ENCODE measurements around the gene GSDME.

DNA sequence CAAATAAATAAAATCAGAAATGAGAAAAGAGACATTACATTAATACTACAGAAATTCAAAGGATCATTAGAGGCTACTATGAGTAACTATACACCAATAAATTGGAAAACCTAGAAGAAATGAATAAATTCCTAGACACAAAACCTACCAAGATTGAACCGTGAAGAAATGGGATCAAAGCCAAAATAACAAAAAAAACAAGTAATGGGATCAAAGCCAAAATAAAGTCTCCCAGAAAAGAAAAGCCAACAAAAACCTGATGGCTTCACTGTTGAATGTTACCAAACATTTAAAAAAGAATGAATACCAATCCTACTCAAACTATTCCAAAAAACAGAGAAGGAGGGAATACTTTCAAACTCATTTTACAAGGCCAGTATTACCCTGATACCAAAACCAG lies 20.0 kb downstream of the GSDME start:
- TF ChIP-seq CTCF (IDR thresholded peaks at IDR 0.05) (no peak), ZSCAN20 (CRISPR knock-in tag; IDR thresholded peaks at IDR 0.05) (no peak), POLR2A (IDR thresholded peaks at IDR 0.05; ENCODE audit: low read length) (no peak), CBX8 (IDR thresholded peaks at IDR 0.05) (no peak), ZFP36 (IDR thresholded peaks at IDR 0.05; ENCODE audit: borderline replicate concordance, partially characterized antibody) (no peak), KDM1A (IDR thresholded peaks at IDR 0.05; ENCODE audit: low read depth) (no peak), NPAS2 (CRISPR knock-in tag; IDR thresholded peaks at IDR 0.05; ENCODE audit: borderline replicate concordance) (no peak), RAD21 (conservative IDR thresholded peaks at IDR 0.05 in 1 of 2, IDR thresholded peaks at IDR 0.05 in 1 of 2) (no peak), USF2 (IDR thresholded peaks at IDR 0.05) (no peak), FOSB (CRISPR knock-in tag; IDR thresholded peaks at IDR 0.05) (no peak)
- TF ChIP-seq, protein P1, sequence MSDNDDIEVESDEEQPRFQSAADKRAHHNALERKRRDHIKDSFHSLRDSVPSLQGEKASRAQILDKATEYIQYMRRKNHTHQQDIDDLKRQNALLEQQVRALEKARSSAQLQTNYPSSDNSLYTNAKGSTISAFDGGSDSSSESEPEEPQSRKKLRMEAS (IDR thresholded peaks at IDR 0.05), result no peak
